ENCODE results near the gene PSMG3.

The PSMG3 gene

GRCh38 chr7:1595636-1596035 is 25.8 kb upstream of the PSMG3 start:
- H3K27me3 ChIP-seq (ENCODE audit: control insufficient read depth, insufficient read depth, low read length) = no peaks in the 10 kb centered on the region
- no peaks in the 10 kb centered on the region for H3K36me3 ChIP-seq (ENCODE audit: control insufficient read depth, low read depth, low read length)
- H3K9me3 ChIP-seq (ENCODE audit: control insufficient read depth, low read depth, low read length) = no peaks in the 10 kb centered on the region
- H3K9ac ChIP-seq (ENCODE audit: low read length) = no peak overlapping the region
- no peak overlapping the region for H3K27ac ChIP-seq (ENCODE audit: low read length)
- no peak overlapping the region for H3K4me3 ChIP-seq (ENCODE audit: low read length)
- no peaks in the 10 kb centered on the region for H3K4me1 ChIP-seq (ENCODE audit: control insufficient read depth, low read depth, low read length)

GRCh38 chr7:1595027-1595426 is 25.2 kb upstream of the PSMG3 start:
- Histone ChIP-seq H3K36me3 (ENCODE audit: control insufficient read depth, low read depth, low read length) (no peaks in the 10 kb centered on the region), H3K9me3 (ENCODE audit: control insufficient read depth, low read depth, low read length) (no peaks in the 10 kb centered on the region), H3K27ac (ENCODE audit: low read length) (no peak overlapping the region), H3K27me3 (ENCODE audit: control insufficient read depth, insufficient read depth, low read length) (no peaks in the 10 kb centered on the region), H3K9ac (ENCODE audit: low read length) (no peak overlapping the region), H3K4me1 (ENCODE audit: control insufficient read depth, low read depth, low read length) (no peaks in the 10 kb centered on the region), H3K4me3 (ENCODE audit: low read length) (no peak overlapping the region)

- Histone ChIP-seq H3K9me3 (ENCODE audit: control insufficient read depth, low read depth, low read length) (no peaks in the 10 kb centered on the region), H3K36me3 (ENCODE audit: control insufficient read depth, low read depth, low read length) (no peaks in the 10 kb centered on the region), H3K4me1 (ENCODE audit: control insufficient read depth, low read depth, low read length) (no peaks in the 10 kb centered on the region), H3K9ac (ENCODE audit: low read length) (no peak overlapping the region), H3K27me3 (ENCODE audit: control insufficient read depth, insufficient read depth, low read length) (no peaks in the 10 kb centered on the region), H3K4me3 (ENCODE audit: low read length) (no peak overlapping the region), H3K27ac (ENCODE audit: low read length) (no peak overlapping the region)
These were observed 24.1 kb upstream of the PSMG3 start for GRCh38 chr7:1593904-1594421.

GRCh38 chr7:1593091-1593866 is 23.4 kb upstream of the PSMG3 start:
- H3K27ac ChIP-seq (ENCODE audit: low read length) = no peak overlapping the region
- no peaks in the 10 kb centered on the region for H3K9me3 ChIP-seq (ENCODE audit: control insufficient read depth, low read depth, low read length)
- no peak overlapping the region for H3K9ac ChIP-seq (ENCODE audit: low read length)
- no peaks in the 10 kb centered on the region for H3K27me3 ChIP-seq (ENCODE audit: control insufficient read depth, insufficient read depth, low read length)
- no peaks in the 10 kb centered on the region for H3K36me3 ChIP-seq (ENCODE audit: control insufficient read depth, low read depth, low read length)
- H3K4me3 ChIP-seq (ENCODE audit: low read length) = no peak overlapping the region
- H3K4me1 ChIP-seq (ENCODE audit: control insufficient read depth, low read depth, low read length) = no peaks in the 10 kb centered on the region

GRCh38 chr7:1592299-1592871 is 22.6 kb upstream of the PSMG3 start:
- H3K4me3 ChIP-seq (ENCODE audit: low read length) = no peak overlapping the region
- H3K9ac ChIP-seq (ENCODE audit: low read length) = no peak overlapping the region
- no peak overlapping the region for H3K27ac ChIP-seq (ENCODE audit: low read length)

GRCh38 chr7:1591876-1592275 is 22.0 kb upstream of the PSMG3 start:
- no peak overlapping the region for H3K9ac ChIP-seq (ENCODE audit: low read length)
- no peak overlapping the region for H3K4me3 ChIP-seq (ENCODE audit: low read length)
- H3K4me1 ChIP-seq (ENCODE audit: control insufficient read depth, low read depth, low read length) = no peaks in the 10 kb centered on the region
- no peaks in the 10 kb centered on the region for H3K36me3 ChIP-seq (ENCODE audit: control insufficient read depth, low read depth, low read length)
- no peaks in the 10 kb centered on the region for H3K9me3 ChIP-seq (ENCODE audit: control insufficient read depth, low read depth, low read length)
- H3K27me3 ChIP-seq (ENCODE audit: control insufficient read depth, insufficient read depth, low read length) = no peaks in the 10 kb centered on the region
- no peak overlapping the region for H3K27ac ChIP-seq (ENCODE audit: low read length)

More at GRCh38 chr7:1592299-1592871, 22.6 kb upstream of the PSMG3 start:
- Histone ChIP-seq H3K36me3 (ENCODE audit: control insufficient read depth, low read depth, low read length) (no peaks in the 10 kb centered on the region), H3K9me3 (ENCODE audit: control insufficient read depth, low read depth, low read length) (no peaks in the 10 kb centered on the region), H3K4me1 (ENCODE audit: control insufficient read depth, low read depth, low read length) (no peaks in the 10 kb centered on the region), H3K27me3 (ENCODE audit: control insufficient read depth, insufficient read depth, low read length) (no peaks in the 10 kb centered on the region)

GRCh38 chr7:1591396-1591795 is 21.6 kb upstream of the PSMG3 start:
- Histone ChIP-seq H3K9me3 (ENCODE audit: control insufficient read depth, low read depth, low read length) (no peaks in the 10 kb centered on the region), H3K9ac (ENCODE audit: low read length) (no peak overlapping the region), H3K4me1 (ENCODE audit: control insufficient read depth, low read depth, low read length) (no peaks in the 10 kb centered on the region), H3K27ac (ENCODE audit: low read length) (no peak overlapping the region), H3K27me3 (ENCODE audit: control insufficient read depth, insufficient read depth, low read length) (no peaks in the 10 kb centered on the region), H3K36me3 (ENCODE audit: control insufficient read depth, low read depth, low read length) (no peaks in the 10 kb centered on the region), H3K4me3 (ENCODE audit: low read length) (no peak overlapping the region)

GRCh38 chr7:1590887-1591286 is 21.1 kb upstream of the PSMG3 start:
- H3K4me1 ChIP-seq (ENCODE audit: control insufficient read depth, low read depth, low read length) = no peaks in the 10 kb centered on the region
- H3K27ac ChIP-seq (ENCODE audit: low read length) = no peak overlapping the region
- H3K9ac ChIP-seq (ENCODE audit: low read length) = no peak overlapping the region
- H3K27me3 ChIP-seq (ENCODE audit: control insufficient read depth, insufficient read depth, low read length) = no peaks in the 10 kb centered on the region
- H3K36me3 ChIP-seq (ENCODE audit: control insufficient read depth, low read depth, low read length) = no peaks in the 10 kb centered on the region
- H3K4me3 ChIP-seq (ENCODE audit: low read length) = no peak overlapping the region
- no peaks in the 10 kb centered on the region for H3K9me3 ChIP-seq (ENCODE audit: control insufficient read depth, low read depth, low read length)

GRCh38 chr7:1590476-1590875 is 20.6 kb upstream of the PSMG3 start:
- no peaks in the 10 kb centered on the region for H3K27me3 ChIP-seq (ENCODE audit: control insufficient read depth, insufficient read depth, low read length)

GRCh38 chr7:1588978-1589377 is 19.1 kb upstream of the PSMG3 start:
- Histone ChIP-seq H3K36me3 (ENCODE audit: control insufficient read depth, low read depth, low read length) (no peaks in the 10 kb centered on the region), H3K4me1 (ENCODE audit: control insufficient read depth, low read depth, low read length) (no peaks in the 10 kb centered on the region), H3K27ac (ENCODE audit: low read length) (no peak overlapping the region), H3K27me3 (ENCODE audit: control insufficient read depth, insufficient read depth, low read length) (no peaks in the 10 kb centered on the region), H3K9ac (ENCODE audit: low read length) (no peak overlapping the region), H3K9me3 (ENCODE audit: control insufficient read depth, low read depth, low read length) (no peaks in the 10 kb centered on the region), H3K4me3 (ENCODE audit: low read length) (no peak overlapping the region)

More at GRCh38 chr7:1590476-1590875, 20.6 kb upstream of the PSMG3 start:
- no peaks in the 10 kb centered on the region for H3K36me3 ChIP-seq (ENCODE audit: control insufficient read depth, low read depth, low read length)
- H3K4me1 ChIP-seq (ENCODE audit: control insufficient read depth, low read depth, low read length) = no peaks in the 10 kb centered on the region
- H3K9me3 ChIP-seq (ENCODE audit: control insufficient read depth, low read depth, low read length) = no peaks in the 10 kb centered on the region
- no peak overlapping the region for H3K9ac ChIP-seq (ENCODE audit: low read length)
- H3K4me3 ChIP-seq (ENCODE audit: low read length) = no peak overlapping the region
- no peak overlapping the region for H3K27ac ChIP-seq (ENCODE audit: low read length)

GRCh38 chr7:1587738-1588137 is 17.9 kb upstream of the PSMG3 start:
- Histone ChIP-seq H3K36me3 (ENCODE audit: control insufficient read depth, low read depth, low read length) (no peaks in the 10 kb centered on the region), H3K27me3 (ENCODE audit: control insufficient read depth, insufficient read depth, low read length) (no peaks in the 10 kb centered on the region), H3K9me3 (ENCODE audit: control insufficient read depth, low read depth, low read length) (no peaks in the 10 kb centered on the region), H3K9ac (ENCODE audit: low read length) (no peak overlapping the region), H3K4me1 (ENCODE audit: control insufficient read depth, low read depth, low read length) (no peaks in the 10 kb centered on the region), H3K27ac (ENCODE audit: low read length) (no peak overlapping the region), H3K4me3 (ENCODE audit: low read length) (no peak overlapping the region)

Measured in iPS-18a (cell line).